Neutrophil (primary cell): ENCODE measurements around the gene KIF1C.
A peak's percentile ranks its signal among the peaks of the same experiment; 100 is the strongest.

ENCODE experiments used
- H3K27ac ChIP-seq: fragments of 200-600 bp; sonication (generic); 2 replicates; pipeline ENCODE4 v1.5.1; 2016; ENCODE audit warnings: mild to moderate bottlenecking, moderate library complexity
- H3K27me3 ChIP-seq: fragments of 200-600 bp; sonication (generic); 2 replicates; pipeline ENCODE4 v1.6.0; 2016; ENCODE audit warnings: mild to moderate bottlenecking
- H3K36me3 ChIP-seq: fragments of 200-600 bp; sonication (generic); 2 replicates; pipeline ENCODE4 v1.5.1; 2017
- H3K4me1 ChIP-seq, 2 experiments: fragments of 200-600 bp in 1 of 2; sonication (generic) in 1 of 2; 1 replicate in 1 of 2; 2 replicates in 1 of 2; pipeline versions ENCODE4 v1.5.1 to v1.6.1; 2013 to 2016; ENCODE audit warnings: low read depth in 1 of 2, low read length in 1 of 2, mild to moderate bottlenecking in 1 of 2, moderate library complexity in 1 of 2; ENCODE audit not compliant: control insufficient read depth in 1 of 2, insufficient read depth in 1 of 2
- H3K4me3 ChIP-seq, 2 experiments: fragments of 200-600 bp in 1 of 2; sonication (generic) in 1 of 2; 1 replicate in 1 of 2; 2 replicates in 1 of 2; pipeline ENCODE4 v1.5.1; 2013 to 2016; ENCODE audit warnings: low read depth in 1 of 2, low read length in 1 of 2, mild to moderate bottlenecking in 1 of 2, moderate library complexity in 1 of 2
- H3K9me3 ChIP-seq: fragments of 200-600 bp; sonication (generic); 2 replicates; pipeline ENCODE4 v1.5.1; 2016
- CTCF ChIP-seq: fragments of 200-600 bp; sonication (generic); IDR thresholded peaks from 2 replicates; pipeline ENCODE4 v1.5.1; 2016; ENCODE audit warnings: antibody characterized with exemption

The KIF1C gene

GRCh38 chr17:4987767-4988567 lies 9.8 kb upstream of the KIF1C start:
- peaks cover 26 to 28% of the 10 kb centered on the region in 2 experiments for H3K4me1 ChIP-seq
- no peak for TF ChIP-seq CTCF
- H3K4me3 ChIP-seq: peak overlapping the region; percentile 84 to 98

GRCh38 chr17:4994081-4994595 lies 3.6 kb upstream of the KIF1C start:
- Histone ChIP-seq H3K36me3 (no peaks in the 10 kb centered on the region), H3K27ac (no peak overlapping the region), H3K4me3 (no peak overlapping the region), H3K9me3 (no peaks in the 10 kb centered on the region), H3K4me1 (peaks cover 29 to 31% of the 10 kb centered on the region in 2 experiments), H3K27me3 (no peaks in the 10 kb centered on the region)
- TF ChIP-seq CTCF: no peak

More at GRCh38 chr17:4987767-4988567, 9.8 kb upstream of the KIF1C start:
- Histone ChIP-seq H3K9me3 (no peaks in the 10 kb centered on the region), H3K27ac (peak overlapping the region; percentile 92), H3K27me3 (no peaks in the 10 kb centered on the region), H3K36me3 (peaks cover 13% of the 10 kb centered on the region)

- no peak for TF ChIP-seq CTCF
- peak overlapping the region; percentile 83 for H3K27ac ChIP-seq
- H3K9me3 ChIP-seq: no peaks in the 10 kb centered on the region
- H3K27me3 ChIP-seq: no peaks in the 10 kb centered on the region
- H3K4me3 ChIP-seq: peak overlapping the region; percentile 69 to 87
- peaks cover 30 to 36% of the 10 kb centered on the region in 2 experiments for H3K4me1 ChIP-seq
- H3K36me3 ChIP-seq: peaks cover 30% of the 10 kb centered on the region
These were observed 429 bp downstream of the KIF1C start for GRCh38 chr17:4998027-4998731.

GRCh38 chr17:4998732-4999429 lies 1.1 kb downstream of the KIF1C start:
- Histone ChIP-seq H3K27ac (peak overlapping the region; percentile 83), H3K4me3 (peak overlapping the region; percentile 69 to 87), H3K36me3 (peaks cover 37% of the 10 kb centered on the region), H3K27me3 (no peaks in the 10 kb centered on the region), H3K9me3 (no peaks in the 10 kb centered on the region), H3K4me1 (peaks cover 30 to 36% of the 10 kb centered on the region in 2 experiments)
- TF ChIP-seq CTCF: no peak

GRCh38 chr17:4999430-5000093 lies 1.8 kb downstream of the KIF1C start:
- Histone ChIP-seq H3K27ac (peak overlapping the region; percentile 83), H3K4me3 (no peak overlapping the region)

More at GRCh38 chr17:4999430-5000093, 1.8 kb downstream of the KIF1C start:
- Histone ChIP-seq H3K36me3 (peaks cover 43% of the 10 kb centered on the region), H3K4me1 (peaks cover 30 to 35% of the 10 kb centered on the region in 2 experiments), H3K27me3 (no peaks in the 10 kb centered on the region), H3K9me3 (no peaks in the 10 kb centered on the region)
- no peak for TF ChIP-seq CTCF
